ENCODE results near the gene ATXN1. TPM values are rescaled to one million over a fixed set of nuclear protein-coding genes. Genes with fewer than 3 reads are reported as not detected.

ATXN1 gene
- total and polyA plus RNA-seq, 2 of the 13 experiments (the other 11 are each of a cell fraction or from before 2014, with no cell fraction given) = 20.7 to 39.5 TPM

GRCh38 chr6:16807956-16808355, 46.7 kb upstream of the ATXN1 start (continued):
- TF ChIP-seq ZXDC (CRISPR knock-in tag; IDR thresholded peaks at IDR 0.05) (no peak), ZNF776 (CRISPR knock-in tag; IDR thresholded peaks at IDR 0.05) (no peak), SOX13 (IDR thresholded peaks at IDR 0.05) (peak; percentile 89), SOX13 (CRISPR knock-in tag; conservative IDR thresholded peaks at IDR 0.05 in 1 of 2, IDR thresholded peaks at IDR 0.05 in 1 of 2) (peak in 1 of 2 experiments; percentile 93; a peak in 2 of 4 replicates), MAFK (conservative IDR thresholded peaks at IDR 0.05 in 1 of 2, IDR thresholded peaks at IDR 0.05 in 1 of 2; ENCODE audit: low read length in 2 of 2) (0 out of 4 replicates have a peak, but pooled peaks of 1 of the 2 experiments have one; percentile 30), STAT6 (CRISPR knock-in tag; IDR thresholded peaks at IDR 0.05; ENCODE audit: borderline replicate concordance) (no peak), GZF1 (CRISPR knock-in tag; IDR thresholded peaks at IDR 0.05) (no peak), DNMT1 (CRISPR knock-in tag; IDR thresholded peaks at IDR 0.05) (no peak), ARID5B (CRISPR knock-in tag; IDR thresholded peaks at IDR 0.05) (peak; percentile 65), SETDB1 (CRISPR knock-in tag; IDR thresholded peaks at IDR 0.05; ENCODE audit: borderline replicate concordance) (no peak), RAD21 (CRISPR knock-in tag; IDR thresholded peaks at IDR 0.05) (no peak), ZBTB33 (CRISPR knock-in tag; IDR thresholded peaks at IDR 0.05) (no peak), ZBTB43 (CRISPR knock-in tag; conservative IDR thresholded peaks at IDR 0.05) (0 out of 2 replicates have a peak, but pooled peaks have one; percentile 31), WIZ (CRISPR knock-in tag; IDR thresholded peaks at IDR 0.05) (no peak), CHD2 (IDR thresholded peaks at IDR 0.05; ENCODE audit: low read depth, low read length) (no peak), ZNF446 (CRISPR knock-in tag; IDR thresholded peaks at IDR 0.05) (no peak)
